HepG2 (cell line): ENCODE data around the gene ZC3H4. TPM values are rescaled to one million over a fixed set of nuclear protein-coding genes. Genes with fewer than 3 reads are reported as not detected.

Source experiments
- AFF4 ChIP-seq: sonication (generic); formaldehyde crosslinking; IDR thresholded peaks from 2 replicates; pipeline ENCODE4 v1.4.0; 2020; ENCODE audit warnings: missing genetic modification reagents
- CENPT ChIP-seq: sonication (generic); formaldehyde crosslinking; IDR thresholded peaks from 2 replicates; pipeline ENCODE4 v1.8.0; 2022; ENCODE audit warnings: low read depth, mild to moderate bottlenecking, moderate library complexity, missing genetic modification reagents
- CREBL2 ChIP-seq: sonication (generic); formaldehyde crosslinking; IDR thresholded peaks from 2 replicates; pipeline ENCODE4 v1.8.1; 2023; ENCODE audit warnings: missing genetic modification reagents, mild to moderate bottlenecking, borderline replicate concordance
- ELF3 ChIP-seq: IDR thresholded peaks from 2 replicates; pipeline ENCODE4 v1.6.1; 2016; ENCODE audit warnings: missing genetic modification reagents, missing compliant biosample characterization
- MAFG ChIP-seq: sonication (generic); formaldehyde crosslinking; IDR thresholded peaks from 2 replicates; pipeline ENCODE4 v1.5.1; 2020; ENCODE audit warnings: mild to moderate bottlenecking, missing genetic modification reagents
- MIXL1 ChIP-seq: IDR thresholded peaks from 2 replicates; pipeline ENCODE4 v1.6.1; 2016
- MTERF4 ChIP-seq: sonication (generic); formaldehyde crosslinking; IDR thresholded peaks from 2 replicates; pipeline ENCODE4 v1.8.0; 2023; ENCODE audit warnings: mild to moderate bottlenecking, missing genetic modification reagents
- MYNN ChIP-seq: sonication (generic); formaldehyde crosslinking; IDR thresholded peaks from 2 replicates; pipeline ENCODE4 v1.4.0; 2020; ENCODE audit warnings: mild to moderate bottlenecking, low read depth, missing genetic modification reagents
- NR2F6 ChIP-seq, 2 experiments: IDR thresholded peaks; 2 replicates each; pipeline ENCODE4 v1.6.1; 2016; ENCODE audit warnings: antibody characterized with exemption in 1 of 2, mild to moderate bottlenecking in 1 of 2
- PPARG ChIP-seq: conservative IDR thresholded peaks from 2 replicates; pipeline ENCODE4 v1.6.1; 2016; ENCODE audit warnings: missing biosample characterization, missing genetic modification reagents
- PRDM4 ChIP-seq: sonication (generic); formaldehyde crosslinking; IDR thresholded peaks from 2 replicates; pipeline ENCODE4 v1.9.0; 2021; ENCODE audit warnings: missing genetic modification reagents, borderline replicate concordance
- SATB2 ChIP-seq: sonication (generic); formaldehyde crosslinking; IDR thresholded peaks from 2 replicates; pipeline ENCODE4 v1.5.0; 2020; ENCODE audit warnings: missing genetic modification reagents
- SOX6 ChIP-seq, 2 experiments: fragments of 450-650 bp in 1 of 2; sonication (generic) in 1 of 2; formaldehyde crosslinking in 1 of 2; IDR thresholded peaks; 2 replicates each; pipeline versions ENCODE4 v1.4.0 to v1.6.1; 2017 to 2020; ENCODE audit warnings: antibody characterized with exemption in 1 of 2, mild to moderate bottlenecking in 1 of 2, missing genetic modification reagents in 1 of 2
- ZBTB26 ChIP-seq: IDR thresholded peaks from 2 replicates; pipeline ENCODE4 v1.6.1; 2016; ENCODE audit warnings: missing compliant biosample characterization, missing genetic modification reagents, borderline replicate concordance
- ZNF550 ChIP-seq: sonication (generic); formaldehyde crosslinking; IDR thresholded peaks from 2 replicates; pipeline ENCODE4 v1.4.0; 2020; ENCODE audit warnings: mild to moderate bottlenecking, missing genetic modification reagents, borderline replicate concordance
- ZNF556 ChIP-seq: sonication (generic); formaldehyde crosslinking; IDR thresholded peaks from 2 replicates; pipeline ENCODE4 v1.4.0; 2020; ENCODE audit warnings: mild to moderate bottlenecking, missing genetic modification reagents, borderline replicate concordance
- ZNF607 ChIP-seq: sonication (generic); formaldehyde crosslinking; IDR thresholded peaks from 2 replicates; pipeline ENCODE4 v1.5.1; 2020; ENCODE audit warnings: missing genetic modification reagents, mild to moderate bottlenecking, borderline replicate concordance
- ZNF761 ChIP-seq: sonication (generic); formaldehyde crosslinking; conservative IDR thresholded peaks from 2 replicates; pipeline ENCODE4 v1.4.0; 2020; ENCODE audit warnings: mild to moderate bottlenecking, missing genetic modification reagents
- ZNF839 ChIP-seq: sonication (generic); formaldehyde crosslinking; IDR thresholded peaks from 2 replicates; pipeline ENCODE4 v1.4.0; 2020; ENCODE audit warnings: missing genetic modification reagents, mild to moderate bottlenecking, borderline replicate concordance
- polyA plus RNA-seq, 8 experiments: library from polyadenylated mRNA; depleted of rRNA in 3 of 8; stranded (reverse) in 7 of 8; unstranded in 1 of 8; fragments of >200 nt; fragmentation: Illumina TruSeq in 4 of 8; extraction: Trizol in 4 of 8; gene quantifications; 2 replicates each; pipeline versions ENCODE4 v1.2.1 to v1.2.3, GENCODE V29; 2011 to 2016; ENCODE audit warnings: low read depth in 4 of 8, missing spikeins in 1 of 8, mixed read lengths in 1 of 8; ENCODE audit not compliant: insufficient read depth in 1 of 8
- total RNA-seq, 5 experiments: library from RNA; depleted of rRNA; stranded (reverse); fragments of >200 nt; fragmentation: Illumina TruSeq; extraction: Trizol; gene quantifications; 2 replicates each; pipeline ENCODE4 v1.2.3, GENCODE V29; 2016; ENCODE audit warnings: low read depth in 1 of 5

ZC3H4 gene
- total and polyA plus RNA-seq, 2 of the 13 experiments (the other 11 are each of a cell fraction or from before 2014, with no cell fraction given): 1.8 to 10.7 TPM

GRCh38 chr19:47035127-47036096, 78.2 kb downstream of the ZC3H4 start (continued):
- TF ChIP-seq MTERF4 (CRISPR knock-in tag): no peak
- no peak for TF ChIP-seq CENPT
- no peak for TF ChIP-seq NR2F6 (IDR thresholded peaks at IDR 0.05)
- no peak for TF ChIP-seq NR2F6 (CRISPR knock-in tag; IDR thresholded peaks at IDR 0.05)
- 0 out of 2 replicates have a peak, but pooled peaks have one; percentile 44 for TF ChIP-seq MYNN
- no peak for TF ChIP-seq ZNF556
- no peak for TF ChIP-seq ZNF839 (CRISPR knock-in tag)
- TF ChIP-seq ZNF761: no peak
- no peak for TF ChIP-seq AFF4 (CRISPR knock-in tag)
- 0 out of 2 replicates have a peak, but pooled peaks have one; percentile 35 for TF ChIP-seq ELF3 (CRISPR knock-in tag)
- TF ChIP-seq PPARG (CRISPR knock-in tag): peak; percentile 30; the same call in 1 of the 2 replicates
- 0 out of 2 replicates have a peak, but pooled peaks have one; percentile 15 for TF ChIP-seq MIXL1 (CRISPR knock-in tag)
- no peak for TF ChIP-seq MAFG (CRISPR knock-in tag)
- TF ChIP-seq SOX6 (IDR thresholded peaks at IDR 0.05): no peak
- TF ChIP-seq SOX6 (CRISPR knock-in tag; IDR thresholded peaks at IDR 0.05): peak; percentile 8; the same call in 1 of the 2 replicates
- no peak for TF ChIP-seq PRDM4 (CRISPR knock-in tag)
- no peak for TF ChIP-seq CREBL2 (CRISPR knock-in tag)
- TF ChIP-seq ZNF550: no peak
- no peak for TF ChIP-seq SATB2 (CRISPR knock-in tag)
- TF ChIP-seq ZBTB26 (CRISPR knock-in tag): no peak
- TF ChIP-seq ZNF607: 0 out of 2 replicates have a peak, but pooled peaks have one; percentile 44
